ENCODE results near the gene MARCKSL1.

- TF ChIP-seq CTCF (conservative IDR thresholded peaks at IDR 0.05; ENCODE audit: low read depth, low read length), result no peak
- no peak for TF ChIP-seq EZH2 (IDR thresholded peaks at IDR 0.05; ENCODE audit: borderline replicate concordance, low read depth, low read length, poor library complexity, severe bottlenecking)
Measured at GRCh38 chr1:32333251-32333963, 2.6 kb downstream of the MARCKSL1 start.
